ENCODE results near the gene ZNF17.

- TF ChIP-seq EZH2phosphoT487 (IDR thresholded peaks at IDR 0.05; ENCODE audit: borderline replicate concordance, low read depth, low read length) = no peak
- no peak for TF ChIP-seq CTCF (conservative IDR thresholded peaks at IDR 0.05; ENCODE audit: low read length)
Observed at GRCh38 chr19:57441979-57442752, 31.2 kb downstream of the ZNF17 start.

Measured in OCI-LY7 (cell line).